ENCODE measurements around the gene RHOF. TPM values are rescaled to one million over a fixed set of nuclear protein-coding genes. Genes with fewer than 3 reads are reported as not detected.

RHOF gene
- total RNA-seq, 1 experiment from 2014 or later, result 29.1 TPM

GRCh38 chr12:121815263-121815662, 21.8 kb upstream of the RHOF start:
- Histone ChIP-seq H3K79me2 (ENCODE audit: insufficient read depth, low read length) (peaks cover 3% of the 10 kb centered on the region; the same call in 1 of the 2 replicates), H3K23ac (ENCODE audit: insufficient read length, low read depth, low read length) (no peak overlapping the region), H3K9me3 (ENCODE audit: control insufficient read depth, low read depth, low read length) (no peaks in the 10 kb centered on the region), H3K56ac (ENCODE audit: insufficient read length, low read depth, low read length) (no peak overlapping the region), H4K8ac (replicated peaks; ENCODE audit: insufficient read length, low read depth, low read length) (no peak overlapping the region), H2BK20ac (ENCODE audit: low read depth, low read length, poor library complexity, severe bottlenecking) (no peak overlapping the region), H2BK120ac (ENCODE audit: low read depth, low read length, poor library complexity, severe bottlenecking) (no peak overlapping the region), H3K14ac (ENCODE audit: insufficient read depth, low read length) (no peak overlapping the region), H3K27ac (ENCODE audit: insufficient read length, low read depth, low read length) (no peak overlapping the region), H3K27me3 (ENCODE audit: insufficient read depth, low read length) (no peaks in the 10 kb centered on the region), H4K91ac (ENCODE audit: insufficient read length, low read depth, low read length) (no peak overlapping the region), H3T11ph (ENCODE audit: low read length) (no peak overlapping the region), H2BK5ac (ENCODE audit: insufficient read length, low read length) (no peak overlapping the region), H3K4me1 (ENCODE audit: insufficient read depth, low read length) (no peaks in the 10 kb centered on the region), H3K79me1 (ENCODE audit: insufficient read depth, low read depth, low read length, poor library complexity, severe bottlenecking) (peaks cover 2% of the 10 kb centered on the region), H3K18ac (ENCODE audit: insufficient read length, low read depth, low read length) (no peak overlapping the region), H3K23me2 (ENCODE audit: insufficient read length, low read depth, low read length, poor library complexity, severe bottlenecking) (peaks cover 5% of the 10 kb centered on the region), H3K9ac (ENCODE audit: extremely low read depth, insufficient read length, low read length) (no peak overlapping the region), H4K20me1 (ENCODE audit: control insufficient read depth, insufficient read depth, insufficient read length) (no peaks in the 10 kb centered on the region), H3K4me2 (ENCODE audit: insufficient read depth, insufficient read length, low read length) (no peak overlapping the region), H2BK15ac (ENCODE audit: low read depth, low read length) (no peak overlapping the region), H2BK12ac (ENCODE audit: insufficient read length, low read depth, low read length) (no peak overlapping the region), H4K5ac (ENCODE audit: insufficient read length, low read depth, low read length) (no peak overlapping the region), H2AFZ (ENCODE audit: low read length) (no peak overlapping the region), H3K4ac (ENCODE audit: low read depth, low read length) (no peak overlapping the region), H2AK5ac (ENCODE audit: insufficient read length, low read length) (no peak overlapping the region)
- WGBS (ENCODE audit: extremely low coverage, insufficient read length, low lambda C conversion rate), result no CpG with 5 or more reads among the region's 8 CpGs
- Mint-ChIP-seq H3K27me3 (ENCODE audit: low read depth) (no peaks in the 10 kb centered on the region), H3K27ac (peak overlapping the region in 1 of 3 experiments; percentile 53; a peak in 2 of 7 replicates), H3K36me3 (ENCODE audit: insufficient read depth in 1 of 3, low read depth in 3 of 3) (peaks cover 15 to 72% (median 53%) of the 10 kb centered on the region in 3 experiments), H3K4me1 (peaks cover 21 to 26% of the 10 kb centered on the region in 2 experiments), H3K4me3 (no peak overlapping the region), H3K9me3 (no peaks in the 10 kb centered on the region; a peak in 1 of 5 replicates)
- no peak for DNase-seq
- TF ChIP-seq CTCF (conservative IDR thresholded peaks at IDR 0.05), result no peak
